HG03354 (cell line): ENCODE data around the gene POU2F1.
"Not testable (repeated sequence)": the region's sequence is repeated elsewhere in the genome, so short reads cannot be mapped to it uniquely, and the experiment has no call there.

Source experiments
- ATAC-seq: cut with Tn5 transposase; IDR thresholded peaks from one replicate; pipeline ENCODE4 v1.9.1; 2021; ENCODE audit warnings: mild to moderate bottlenecking; ENCODE audit not compliant: unreplicated experiment, poor library complexity, severe bottlenecking

The POU2F1 gene

DNA sequence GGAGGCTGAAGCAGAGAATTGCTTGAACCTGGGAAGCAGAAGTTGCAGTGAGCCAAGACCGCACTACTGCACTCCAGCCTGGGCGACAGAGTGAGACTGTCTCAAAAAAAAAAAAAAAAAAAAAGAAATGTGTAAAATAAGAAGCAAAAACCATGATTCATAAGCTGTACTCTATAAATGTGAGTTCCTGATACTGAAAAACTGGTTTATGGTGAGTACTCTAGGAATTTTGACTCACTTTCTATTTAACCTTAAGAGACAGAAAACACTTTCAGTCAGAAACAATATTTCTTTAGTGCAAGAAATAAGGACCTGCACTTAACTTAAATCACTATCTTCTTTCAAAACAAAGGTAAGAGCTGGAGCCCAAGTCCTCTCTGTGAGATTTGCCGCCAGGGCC lies 19.9 kb upstream of the POU2F1 start:
- no peak for ATAC-seq

GRCh38 chr1:167202049-167202448 lies 18.6 kb upstream of the POU2F1 start:
- ATAC-seq, result no peak

DNA sequence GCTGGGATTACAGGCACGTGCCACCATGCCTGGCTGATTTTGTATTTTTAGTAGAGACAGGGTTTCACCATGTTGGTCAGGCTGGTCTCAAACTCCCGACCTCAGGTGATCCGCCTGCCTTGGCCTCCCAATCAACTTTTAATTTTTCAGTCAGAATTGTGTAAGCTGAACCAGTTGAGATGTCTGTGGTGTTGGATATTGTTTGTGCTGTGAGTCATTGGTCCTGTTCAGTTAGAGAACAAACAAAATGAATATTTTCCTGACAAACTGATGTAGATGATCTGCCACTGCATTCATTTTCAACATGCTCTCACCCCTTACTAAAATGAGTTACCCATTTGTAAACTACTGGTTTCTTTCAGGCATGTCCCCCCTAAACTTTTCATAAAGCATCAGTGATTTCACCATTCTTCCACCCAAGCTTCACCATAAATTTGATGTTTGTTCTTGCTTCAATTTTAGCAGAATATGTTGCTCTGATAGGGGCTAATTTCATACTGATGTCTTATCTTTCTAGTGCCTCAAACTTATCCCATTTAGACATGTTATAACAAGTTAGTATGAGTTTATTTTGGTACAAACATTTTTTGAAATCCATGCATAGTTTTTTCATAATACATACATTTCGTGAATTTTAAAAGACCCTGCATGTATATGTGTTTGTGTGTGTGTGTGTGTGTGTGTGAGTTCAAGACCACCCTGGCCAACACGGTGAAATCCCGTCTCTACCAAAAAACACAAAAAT lies 15.2 kb upstream of the POU2F1 start:
- ATAC-seq, result not testable (repeated sequence)

GRCh38 chr1:167206166-167206835 lies 14.4 kb upstream of the POU2F1 start:
- no peak for ATAC-seq

DNA sequence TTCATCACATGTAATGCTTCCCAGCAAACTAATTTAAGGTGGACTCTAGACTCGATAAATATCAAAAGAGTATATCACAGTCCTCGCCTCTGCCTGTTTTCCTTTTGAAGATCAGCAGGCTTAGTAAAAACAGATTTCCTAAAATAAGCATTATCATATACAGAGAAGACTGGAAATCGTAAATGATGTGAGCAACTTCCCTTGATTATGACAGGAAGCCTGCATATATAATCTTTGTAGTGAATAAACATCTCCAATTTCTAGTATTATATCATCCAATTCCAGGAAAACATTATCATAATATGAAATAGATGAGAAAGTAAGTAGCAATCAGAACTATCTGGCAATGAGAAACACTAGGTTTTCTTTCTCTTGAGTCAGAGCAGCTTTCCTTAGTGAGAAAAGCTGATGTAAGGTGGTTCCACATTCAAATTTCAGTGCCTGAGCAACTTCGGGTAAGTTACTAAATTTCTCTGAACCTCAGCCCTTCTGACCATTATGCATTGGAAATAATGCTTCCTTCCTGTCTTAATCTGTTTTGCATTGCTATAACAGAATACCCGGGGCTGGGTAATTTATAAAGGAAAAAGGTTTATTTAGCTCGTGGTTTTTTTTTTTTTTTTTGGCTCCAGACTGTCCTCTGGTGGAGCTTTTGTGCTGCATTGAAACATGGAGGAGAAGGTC lies 12.6 kb upstream of the POU2F1 start:
- ATAC-seq, result no peak

- no peak for ATAC-seq
Measured at GRCh38 chr1:167208624-167208976, 12.1 kb upstream of the POU2F1 start.

GRCh38 chr1:167209044-167209443 lies 11.6 kb upstream of the POU2F1 start:
- ATAC-seq, result no peak

GRCh38 chr1:167210966-167211674 lies 9.6 kb upstream of the POU2F1 start:
- ATAC-seq, result no peak

DNA sequence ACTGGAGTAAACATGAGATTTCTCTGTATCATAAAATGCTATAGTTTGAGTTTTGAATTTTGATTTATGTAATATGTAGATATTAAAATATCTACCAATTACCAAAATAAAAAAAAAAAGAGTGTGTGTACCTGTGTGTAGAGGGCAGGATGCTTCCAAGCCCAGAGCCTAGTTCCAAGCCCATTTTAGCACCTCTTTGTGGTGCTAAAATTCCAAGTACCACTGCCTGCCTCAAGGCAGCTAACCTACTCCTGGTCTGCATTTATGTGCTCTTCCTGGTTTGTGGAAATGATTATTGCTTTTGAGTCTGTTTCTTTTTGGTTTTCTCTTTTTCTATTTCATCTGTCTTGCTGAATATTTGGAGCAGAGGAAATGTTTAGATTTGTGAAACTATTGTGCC lies 8.7 kb upstream of the POU2F1 start:
- no peak for ATAC-seq

GRCh38 chr1:167216809-167217208 lies 3.9 kb upstream of the POU2F1 start:
- no peak for ATAC-seq

DNA sequence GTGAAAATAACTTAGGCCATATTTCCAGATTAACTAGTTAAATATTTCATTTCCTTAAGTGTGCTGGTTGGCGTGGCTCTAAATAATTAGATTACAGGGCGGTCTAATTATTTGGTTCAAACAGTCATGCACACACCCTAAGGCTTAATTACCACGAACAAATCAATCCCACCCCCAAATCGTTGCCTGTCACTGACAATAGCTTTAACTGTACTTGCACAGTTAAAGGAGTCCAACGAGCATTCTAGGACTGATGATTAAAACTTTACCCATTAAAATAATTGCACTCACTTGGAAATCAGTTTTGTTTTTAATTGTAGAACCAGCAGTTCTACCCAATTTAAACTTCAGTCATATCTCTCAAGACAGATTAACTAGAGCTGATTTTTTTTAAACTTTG lies 1.5 kb upstream of the POU2F1 start:
- ATAC-seq, result no peak

GRCh38 chr1:167219646-167220536 lies 795 bp upstream of the POU2F1 start:
- peak; percentile 48 for ATAC-seq

DNA sequence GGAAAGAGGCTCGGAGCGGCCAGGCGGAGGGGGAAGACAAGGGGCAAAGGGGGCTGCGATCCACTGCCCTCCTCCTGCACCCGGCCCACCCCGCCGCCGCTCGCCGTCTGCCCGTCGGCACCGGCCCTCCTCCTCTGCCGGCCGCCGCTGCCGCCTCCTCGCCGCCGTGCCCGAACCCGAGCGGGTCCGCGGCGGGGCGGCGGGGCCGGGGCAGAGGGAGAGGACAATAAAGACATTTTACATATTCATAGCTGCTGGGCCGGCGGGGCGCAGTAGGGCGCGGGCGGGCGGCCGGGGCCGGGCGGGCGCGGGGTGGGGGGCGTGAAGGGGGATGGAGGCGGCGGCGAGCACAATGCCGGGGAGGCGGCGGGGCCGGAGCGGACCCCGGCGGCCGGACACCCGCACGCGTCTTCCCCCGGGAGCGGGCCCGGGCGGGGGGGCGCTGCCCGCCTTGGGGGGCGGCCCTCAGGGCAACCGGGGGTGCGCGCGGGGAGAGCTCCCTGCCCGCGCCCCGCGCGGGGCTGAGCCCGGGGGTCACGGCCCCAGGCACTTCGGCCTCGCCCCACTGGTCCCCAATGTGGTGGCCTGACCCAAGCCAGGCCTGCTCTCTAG lies 546 bp downstream of the POU2F1 start:
- ATAC-seq, result peak; percentile 19

- peak; percentile 60 for ATAC-seq
Measured at GRCh38 chr1:167221738-167222610, 1.3 kb downstream of the POU2F1 start.

GRCh38 chr1:167223144-167224103 lies 2.7 kb downstream of the POU2F1 start:
- no peak for ATAC-seq

- ATAC-seq, result not testable (repeated sequence)
Measured at GRCh38 chr1:167224734-167225235, 4.1 kb downstream of the POU2F1 start.

GRCh38 chr1:167225920-167226319 lies 5.2 kb downstream of the POU2F1 start:
- no peak for ATAC-seq
